ENCODE data around the gene SLC37A1.
A peak's percentile ranks its signal among the peaks of the same experiment; 100 is the strongest.

The SLC37A1 gene

DNA sequence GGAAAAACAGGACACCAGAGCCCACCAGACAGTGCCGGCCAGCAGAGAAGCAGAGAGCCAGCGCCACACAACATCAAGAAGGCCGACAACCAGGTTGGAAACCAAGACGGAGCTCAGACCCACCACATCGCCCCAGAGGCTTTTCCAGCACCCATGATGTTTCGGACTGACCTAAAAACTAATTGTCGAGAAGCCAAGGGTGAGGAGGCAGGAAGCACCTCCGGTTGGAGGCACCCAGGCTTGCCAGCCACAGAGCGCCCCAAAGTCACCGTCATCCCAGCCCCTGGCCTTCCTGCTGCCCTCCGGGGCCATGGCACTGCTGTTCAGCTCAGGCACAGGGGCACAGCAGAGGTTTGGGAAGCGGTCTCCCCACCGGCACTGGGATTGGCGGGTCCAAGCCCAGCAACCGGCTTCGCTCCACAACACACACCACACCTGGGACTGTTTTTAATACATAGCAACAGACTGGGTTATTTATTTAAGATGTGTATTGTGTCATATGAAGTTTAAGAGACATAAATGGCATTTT lies 67.2 kb downstream of the SLC37A1 start:
- no peak for DNase-seq

DNA sequence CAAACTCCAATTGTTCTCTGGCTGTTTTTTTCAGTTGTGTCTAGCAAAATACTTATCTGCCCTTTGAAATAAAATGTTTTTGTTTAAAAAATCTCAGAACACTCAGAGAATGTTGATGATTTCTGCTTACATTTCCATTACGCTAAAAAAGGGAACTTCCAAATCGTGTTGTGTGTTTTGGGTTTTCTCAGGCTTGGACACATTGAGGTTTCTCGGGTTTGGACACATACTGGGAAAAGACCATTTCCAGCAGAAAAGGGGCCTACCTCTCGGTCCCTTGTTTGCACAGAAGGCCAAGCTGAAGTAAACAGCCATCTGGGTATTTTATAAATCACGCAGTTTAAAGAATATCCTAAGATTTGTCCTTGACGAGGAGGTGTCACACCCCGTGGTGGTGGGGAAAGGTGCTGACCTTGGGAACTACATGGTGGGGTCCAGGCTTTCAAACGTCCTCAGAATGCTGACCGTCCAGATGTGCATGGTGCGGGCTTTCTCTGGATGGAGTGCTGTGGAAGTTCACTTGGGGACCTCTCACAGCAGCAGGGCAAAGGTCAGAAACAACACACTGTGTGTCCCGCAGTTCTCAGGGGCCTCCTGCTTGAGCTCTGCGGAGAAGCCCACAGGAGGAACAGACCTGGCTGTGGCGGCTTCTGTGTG lies 67.8 kb downstream of the SLC37A1 start:
- no peak for DNase-seq

DNA sequence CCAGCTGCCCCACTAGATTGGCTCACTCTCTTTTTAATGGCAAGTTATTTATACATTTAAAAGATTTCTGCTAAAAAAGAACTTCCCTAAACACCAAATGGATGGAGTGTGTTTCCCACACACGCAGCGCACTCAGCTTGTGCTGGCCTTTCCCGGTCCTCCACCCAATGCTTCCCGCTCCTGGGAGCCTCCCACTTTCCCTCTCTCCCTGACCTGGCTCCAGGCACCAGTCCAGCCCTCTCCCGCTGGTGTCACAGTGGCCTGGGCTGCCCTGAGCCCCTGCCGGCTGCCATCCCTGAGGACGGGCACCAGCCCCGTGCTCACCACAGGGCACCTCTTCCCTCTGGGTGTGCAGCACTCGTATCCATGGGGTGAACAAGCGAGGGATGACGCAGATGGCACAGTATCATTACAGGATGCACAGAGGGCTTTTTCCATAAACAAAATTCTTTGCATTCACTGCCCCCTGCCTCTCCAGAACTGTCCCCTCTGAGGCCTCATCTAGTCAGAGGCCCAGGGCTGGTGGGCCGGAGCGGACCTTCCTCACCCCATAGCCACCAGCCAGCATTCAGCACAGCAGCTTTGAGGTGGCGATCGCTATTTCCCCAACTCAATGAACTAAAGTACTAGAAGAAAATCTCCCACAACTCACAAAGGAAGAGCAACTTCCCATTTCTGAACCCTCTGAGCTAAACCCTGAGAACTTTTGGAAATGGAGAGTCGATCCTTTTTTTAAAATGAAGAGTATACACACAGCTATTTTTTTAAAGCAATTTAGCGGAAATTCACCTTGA lies 68.5 kb downstream of the SLC37A1 start:
- no peak for DNase-seq

DNA sequence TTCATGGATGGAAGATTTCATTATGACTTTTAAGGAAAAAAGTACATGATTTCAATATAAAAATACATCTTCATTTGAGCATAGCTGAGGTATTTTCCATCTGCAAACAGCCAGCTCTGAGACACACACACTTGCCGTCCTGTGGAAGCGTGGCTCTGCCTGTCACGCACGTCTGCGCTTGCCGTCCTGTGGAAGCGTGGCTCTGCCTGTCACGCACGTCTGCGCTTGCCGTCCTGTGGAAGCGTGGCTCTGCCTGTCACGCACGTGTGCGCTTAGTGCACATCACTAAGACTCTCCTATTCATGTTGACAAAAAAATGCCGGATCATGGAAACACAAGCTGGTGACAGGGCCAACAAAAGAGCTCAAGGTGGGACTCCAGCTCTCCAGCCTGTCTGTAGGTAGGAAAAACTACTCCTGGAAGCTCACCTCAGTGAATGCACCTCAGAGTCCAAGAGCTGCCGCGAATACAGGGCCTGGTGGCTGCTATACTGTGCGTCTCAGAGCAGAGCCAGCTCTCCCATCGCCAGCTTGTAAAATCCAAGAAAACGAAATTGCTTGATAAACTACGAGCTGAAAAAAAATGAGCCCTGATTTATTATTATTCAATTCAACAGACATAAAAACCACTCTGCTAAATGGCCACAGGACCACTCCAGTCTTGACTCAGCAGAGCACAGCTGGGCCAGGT lies 69.3 kb downstream of the SLC37A1 start:
- DNase-seq, result no peak

DNA sequence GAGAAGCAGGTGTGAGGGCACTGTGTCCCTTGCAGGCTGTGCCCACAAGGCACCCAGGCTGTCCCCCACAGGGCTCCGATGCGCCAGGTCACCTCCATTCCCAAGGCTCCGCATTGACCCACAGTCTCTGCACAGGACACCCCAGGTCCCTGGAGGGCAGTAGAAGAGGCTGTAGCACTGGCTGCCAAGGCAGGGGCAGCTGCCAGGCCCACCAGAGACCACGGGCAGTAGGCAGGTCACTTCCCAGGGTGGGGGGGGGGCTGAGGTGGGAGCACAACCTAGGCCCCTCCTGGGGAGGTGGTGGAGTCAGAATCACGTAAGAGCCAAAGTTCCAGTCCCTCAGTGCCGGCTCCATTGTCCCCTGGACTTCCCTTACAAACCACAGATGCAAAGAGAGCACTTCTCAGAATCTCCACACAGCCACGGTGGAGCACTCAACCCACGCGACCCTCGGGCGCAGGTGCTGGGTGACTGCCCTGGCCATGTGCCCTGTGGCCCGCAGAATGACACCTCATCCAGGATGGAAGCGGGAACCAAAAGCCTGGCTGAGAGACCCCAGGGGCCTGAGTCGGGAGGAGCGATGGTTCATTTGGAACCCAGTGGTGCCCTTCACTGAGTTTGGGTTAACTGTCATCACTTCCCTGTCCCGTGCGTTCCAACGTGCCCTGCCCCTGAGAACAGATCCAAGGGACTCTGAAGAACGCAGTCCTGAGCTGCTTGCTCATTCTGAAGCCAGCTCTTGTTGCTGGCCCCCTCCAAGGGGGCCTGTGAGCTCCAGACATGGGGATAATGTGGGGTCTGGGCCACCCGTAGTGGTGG lies 70.0 kb downstream of the SLC37A1 start:
- DNase-seq, result no peak

DNA sequence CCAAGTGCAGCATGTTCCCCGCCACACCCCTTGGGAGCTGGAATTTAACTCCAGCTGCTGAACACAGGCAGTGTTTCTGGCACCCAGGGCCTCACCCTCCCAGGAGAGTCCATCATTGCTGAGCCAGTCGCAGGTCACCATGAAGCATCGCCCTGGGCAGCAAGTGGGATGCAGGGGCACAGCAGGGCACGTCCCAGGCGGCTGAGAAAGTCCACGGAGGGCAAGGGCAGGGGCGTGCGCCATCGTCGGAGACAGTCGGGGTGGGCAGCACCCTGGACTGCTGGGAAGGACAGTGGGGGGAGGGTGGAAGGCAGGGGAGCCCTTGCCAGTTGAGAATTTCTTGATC lies 70.6 kb downstream of the SLC37A1 start:
- no peak for DNase-seq

DNA sequence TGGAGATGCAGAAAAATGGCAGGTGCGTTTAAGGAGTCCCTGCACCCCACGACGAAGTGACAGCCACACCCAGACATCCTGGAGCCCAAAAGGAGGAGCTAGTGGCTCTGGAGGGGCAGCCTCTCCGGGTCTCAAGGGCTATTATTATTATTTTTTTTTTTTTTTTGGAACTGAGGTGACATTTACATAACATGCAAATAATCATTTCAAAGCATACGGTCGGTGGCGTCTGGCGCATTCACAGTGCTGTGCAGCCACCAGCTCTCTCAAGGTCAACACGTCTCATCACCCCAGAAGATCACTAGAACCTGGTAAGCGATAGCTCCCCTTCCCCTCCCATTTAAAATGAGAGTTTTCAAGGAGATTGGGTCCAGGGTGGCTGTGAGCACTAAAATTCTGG lies 72.2 kb downstream of the SLC37A1 start:
- DNase-seq, result no peak

DNA sequence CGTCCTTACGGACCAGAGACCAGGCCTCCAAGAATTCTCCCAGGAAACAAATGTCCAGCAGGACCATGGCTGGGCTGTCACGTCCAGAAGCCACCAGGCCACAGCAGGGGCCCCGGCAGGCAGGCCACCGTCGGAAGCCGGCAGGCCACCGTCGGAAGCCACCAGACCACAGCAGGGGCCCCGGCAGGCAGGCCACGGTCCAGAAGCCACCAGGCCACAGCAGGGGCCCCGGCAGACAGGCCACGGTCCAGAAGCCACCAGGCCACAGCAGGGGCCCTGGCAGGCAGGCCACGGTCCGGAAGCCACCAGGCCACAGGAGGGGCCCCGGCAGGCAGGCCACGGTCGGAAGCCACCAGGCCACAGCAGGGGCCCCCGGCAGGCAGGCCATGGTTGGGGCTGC lies 72.8 kb downstream of the SLC37A1 start:
- DNase-seq, result no peak

DNA sequence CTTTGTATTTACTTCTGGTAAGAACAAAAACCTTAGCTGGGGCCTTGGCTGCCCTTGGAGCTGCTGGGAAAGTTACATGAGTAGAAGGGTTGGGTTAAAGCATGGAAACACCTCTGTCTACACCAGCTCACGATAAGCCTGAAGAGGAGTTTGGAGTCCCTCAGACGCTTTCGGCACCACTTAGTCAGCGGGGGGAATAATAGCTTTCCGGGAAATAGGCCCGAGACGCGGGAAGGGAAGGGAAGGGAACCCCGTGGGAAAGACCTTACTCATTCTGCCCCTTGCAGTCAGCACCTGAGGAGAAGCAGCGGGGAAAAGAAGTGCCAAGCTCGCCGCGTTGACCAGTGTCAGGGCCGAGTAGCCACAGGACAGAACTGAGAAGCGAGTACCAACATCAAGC lies 73.4 kb downstream of the SLC37A1 start:
- no peak for DNase-seq

DNA sequence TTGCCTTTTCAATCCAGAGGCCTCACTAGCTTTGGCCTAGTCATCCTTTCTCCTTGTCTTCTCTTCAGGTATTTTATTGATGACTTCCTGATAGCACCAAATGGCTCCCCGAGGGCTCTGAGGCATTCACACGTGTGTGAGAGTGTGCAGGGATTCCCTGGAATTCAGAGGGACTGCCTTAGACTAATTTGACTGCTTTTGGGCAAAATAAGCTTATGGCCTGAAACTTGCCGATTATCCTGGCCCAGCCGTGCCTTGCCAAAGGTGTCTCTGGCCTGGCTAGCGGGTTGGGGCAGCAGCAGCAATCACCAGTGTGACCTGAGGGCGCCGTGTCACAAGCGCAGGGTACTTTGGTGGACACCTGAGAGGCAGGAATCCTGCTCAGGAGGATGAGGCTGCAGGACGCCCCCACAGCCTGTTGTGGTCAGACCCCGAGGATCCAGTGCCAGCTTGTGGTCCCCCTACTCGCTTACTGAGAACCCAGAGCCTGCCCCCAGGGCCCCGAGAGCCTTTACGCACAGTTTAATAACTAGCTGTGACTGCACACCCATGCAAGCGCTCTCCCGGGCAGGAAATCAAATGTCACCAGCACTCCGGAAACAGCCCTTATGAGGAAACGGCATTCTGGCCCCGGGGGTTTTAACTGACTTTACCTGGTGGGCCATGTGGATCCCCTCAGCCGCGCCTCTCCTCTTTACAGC lies 76.9 kb downstream of the SLC37A1 start:
- DNase-seq, result no peak

DNA sequence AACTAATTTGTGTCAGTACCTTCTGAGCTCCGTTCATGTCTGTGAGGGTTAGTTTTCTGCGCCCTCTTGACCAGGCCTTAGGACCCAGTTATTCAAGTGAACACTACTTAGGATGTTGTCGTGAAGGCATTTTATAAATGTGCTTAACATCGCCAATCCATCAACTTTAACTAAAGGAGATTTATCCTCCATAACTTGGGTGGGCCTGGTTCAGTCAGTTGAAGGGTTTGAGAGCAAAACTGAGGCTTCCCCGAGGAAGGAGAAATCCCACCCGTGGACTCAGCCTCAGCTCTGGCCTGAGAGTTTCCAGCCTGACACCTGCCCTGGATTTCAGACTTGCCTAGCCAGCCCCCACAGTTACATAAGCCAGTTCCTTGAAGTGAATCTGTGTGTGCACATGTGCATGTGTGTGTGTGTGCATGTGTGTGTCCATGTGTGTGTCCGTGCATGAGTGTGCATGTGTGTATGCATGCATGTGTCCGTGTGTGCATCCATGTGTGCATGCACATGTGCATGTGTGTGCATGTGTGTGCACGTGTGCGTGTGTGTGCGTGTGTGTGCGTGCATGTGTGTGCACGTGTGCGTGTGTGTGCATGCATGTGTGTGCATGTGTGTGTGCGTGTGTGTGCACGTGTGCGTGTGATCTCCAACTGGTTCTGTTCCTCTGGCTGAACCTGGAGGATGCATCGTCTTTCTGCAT lies 77.7 kb downstream of the SLC37A1 start:
- no peak for DNase-seq

DNA sequence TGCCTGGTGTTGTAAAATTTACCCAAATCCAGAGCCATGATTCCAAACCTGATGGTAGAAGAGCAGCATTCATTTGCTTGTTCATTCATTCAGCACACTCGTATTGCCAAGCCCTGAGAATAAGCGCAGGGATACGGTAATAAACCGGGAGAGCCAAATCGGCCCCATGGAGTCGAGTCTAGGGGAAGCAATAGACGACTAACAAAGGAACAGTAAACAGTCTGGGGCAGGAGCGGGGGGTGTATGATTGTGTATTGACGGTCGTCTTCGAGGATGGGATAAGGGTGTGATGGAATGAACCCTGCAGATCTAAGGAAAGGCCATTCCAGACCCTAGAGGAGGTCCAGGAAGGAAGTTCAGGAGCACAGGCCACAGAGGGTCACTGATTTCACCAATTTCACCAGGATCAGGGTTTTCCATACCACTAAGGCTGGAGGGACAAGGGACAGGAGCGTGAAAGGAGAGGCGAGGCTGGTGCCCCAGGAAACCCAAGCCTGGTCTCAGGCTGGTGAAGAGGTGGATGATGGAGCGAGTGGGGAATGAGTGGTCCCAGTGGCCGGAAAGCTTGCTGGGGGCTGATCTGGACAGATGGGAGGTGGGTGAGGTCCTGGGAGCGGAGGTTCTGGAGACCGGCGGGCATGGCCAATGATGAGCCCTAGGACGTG lies 78.6 kb downstream of the SLC37A1 start:
- DNase-seq, result no peak

DNA sequence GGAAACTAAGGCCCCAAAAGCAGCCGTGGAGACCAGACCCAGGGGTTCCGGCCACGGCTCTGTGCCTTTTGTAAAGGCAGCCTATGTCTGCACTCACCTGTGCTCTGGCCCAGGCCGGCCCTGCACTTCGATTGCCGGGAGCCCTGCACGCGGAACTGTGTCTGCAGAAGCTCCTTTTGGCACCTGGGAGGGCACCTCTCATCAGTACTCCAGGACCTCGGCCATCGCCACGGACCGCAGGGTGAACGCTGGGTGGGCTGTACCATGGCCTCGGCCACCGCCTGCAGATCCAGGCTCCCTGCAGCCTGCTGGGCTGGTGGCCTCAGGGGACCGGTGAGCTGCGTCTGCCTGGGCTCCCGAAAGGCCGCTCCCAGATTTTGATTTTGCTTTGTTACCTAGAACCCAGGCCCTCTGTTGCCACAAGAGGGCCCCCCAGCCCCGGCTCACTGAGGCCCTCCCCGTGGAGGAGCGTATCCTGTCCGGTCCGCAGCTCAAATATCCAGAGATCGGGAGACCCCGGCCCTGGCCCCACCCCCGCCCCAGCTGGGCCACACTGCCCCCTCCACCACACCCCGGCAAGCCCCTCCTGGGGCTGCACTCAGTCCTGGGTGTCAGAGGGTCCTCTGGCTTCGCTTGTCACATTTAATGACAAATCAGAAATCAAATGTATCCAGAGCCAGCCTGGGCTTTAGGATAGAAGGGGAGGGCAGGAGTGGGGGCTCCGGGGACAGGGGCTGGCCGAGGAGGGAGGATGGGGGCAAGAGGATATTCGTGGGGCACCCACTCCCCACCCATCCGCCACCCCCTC lies 79.6 kb downstream of the SLC37A1 start:
- DNase-seq, result peak; percentile 76

DNA sequence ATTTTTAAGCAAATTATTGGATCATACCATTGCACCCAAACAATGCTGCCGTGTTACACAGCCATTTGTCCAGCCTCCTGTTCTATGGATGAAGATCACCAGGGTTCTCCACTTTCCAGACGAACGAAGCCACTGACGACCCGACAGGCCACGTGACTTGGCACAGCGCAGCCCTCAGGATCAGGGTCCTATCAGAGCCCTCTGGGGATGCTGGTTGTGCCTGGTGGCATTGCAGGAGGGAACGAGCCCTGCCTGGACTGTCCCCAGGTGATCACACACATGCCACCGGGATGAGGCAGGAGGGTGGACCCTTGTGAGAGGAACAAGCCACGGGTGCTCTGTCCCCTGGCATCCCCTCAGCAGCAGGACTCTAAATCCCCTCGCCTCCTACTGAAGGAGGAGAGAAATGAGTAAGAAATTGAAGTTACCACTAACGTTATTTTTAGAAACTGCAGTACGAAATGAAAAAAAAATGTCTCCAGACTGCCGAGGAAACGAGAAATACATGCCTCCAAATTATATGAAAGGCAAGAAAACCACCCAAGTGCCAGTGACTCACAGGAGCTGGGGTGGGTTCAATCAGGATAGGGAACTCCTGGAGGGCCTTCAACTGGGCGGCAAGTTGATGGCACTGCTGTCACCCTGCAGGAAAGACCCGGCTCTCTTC lies 81.1 kb downstream of the SLC37A1 start:
- no peak for DNase-seq

DNA sequence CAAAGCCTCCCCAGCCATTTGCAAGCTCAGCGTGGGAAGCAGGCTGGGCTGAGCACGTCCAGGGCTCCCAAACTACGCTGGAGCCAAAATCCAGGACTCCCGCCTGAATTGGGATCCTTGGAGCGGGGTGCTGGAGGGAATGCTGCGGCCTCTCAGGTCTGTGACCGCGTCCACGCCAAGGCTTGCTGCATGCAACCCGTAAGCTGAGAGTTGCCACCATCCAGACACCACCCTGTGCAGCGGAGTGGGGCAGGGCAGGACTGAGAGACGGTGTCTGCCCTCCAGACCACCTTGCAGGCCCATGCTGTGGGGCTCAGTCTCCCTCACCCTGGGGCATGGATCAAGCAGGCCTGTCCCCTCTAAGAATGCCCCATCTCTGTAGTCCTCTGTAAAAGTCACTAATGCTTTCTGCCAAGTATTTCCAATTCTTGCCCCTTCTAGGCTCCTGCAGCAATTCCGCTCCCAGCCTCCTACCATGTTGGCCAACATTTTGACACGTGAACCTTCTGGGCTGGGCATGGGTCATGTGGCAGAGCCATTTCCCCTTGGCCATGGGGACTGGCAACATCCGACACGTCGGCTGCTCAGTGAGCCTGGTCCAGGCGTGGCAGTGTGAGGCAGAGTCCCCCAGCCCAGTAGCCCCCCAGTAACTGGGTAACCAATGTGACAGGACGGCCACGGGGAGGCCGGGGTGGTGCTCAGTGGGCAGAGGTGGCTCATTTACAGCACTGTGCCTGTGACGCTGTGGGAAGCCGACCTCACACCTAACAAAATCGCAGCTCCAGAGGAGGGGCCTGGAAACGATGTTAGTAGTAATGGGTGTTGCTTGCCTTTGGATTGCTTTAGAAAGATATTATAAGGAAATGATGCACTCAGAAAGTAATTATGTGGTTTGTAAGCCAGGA lies 81.9 kb downstream of the SLC37A1 start:
- DNase-seq, result no peak

DNA sequence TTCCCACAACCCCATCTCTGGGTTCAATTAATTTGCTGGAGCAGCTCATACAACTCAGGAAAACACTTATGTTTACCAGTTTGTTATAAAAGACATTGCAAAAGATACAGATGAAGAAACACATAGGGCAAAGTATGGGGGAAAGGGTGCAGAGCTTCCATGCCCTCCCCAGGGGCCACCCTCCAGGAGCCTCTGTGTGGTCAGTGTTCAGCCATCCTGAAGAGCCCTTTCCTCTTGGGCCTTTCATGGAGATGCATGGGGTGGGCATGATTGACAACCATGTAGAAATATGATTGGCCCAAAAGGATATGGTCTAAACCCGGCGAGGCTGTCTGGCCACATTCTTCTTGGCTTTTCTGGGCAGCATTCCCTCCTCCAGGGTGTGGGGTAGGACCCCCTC lies 83.0 kb downstream of the SLC37A1 start:
- no peak for DNase-seq

DNA sequence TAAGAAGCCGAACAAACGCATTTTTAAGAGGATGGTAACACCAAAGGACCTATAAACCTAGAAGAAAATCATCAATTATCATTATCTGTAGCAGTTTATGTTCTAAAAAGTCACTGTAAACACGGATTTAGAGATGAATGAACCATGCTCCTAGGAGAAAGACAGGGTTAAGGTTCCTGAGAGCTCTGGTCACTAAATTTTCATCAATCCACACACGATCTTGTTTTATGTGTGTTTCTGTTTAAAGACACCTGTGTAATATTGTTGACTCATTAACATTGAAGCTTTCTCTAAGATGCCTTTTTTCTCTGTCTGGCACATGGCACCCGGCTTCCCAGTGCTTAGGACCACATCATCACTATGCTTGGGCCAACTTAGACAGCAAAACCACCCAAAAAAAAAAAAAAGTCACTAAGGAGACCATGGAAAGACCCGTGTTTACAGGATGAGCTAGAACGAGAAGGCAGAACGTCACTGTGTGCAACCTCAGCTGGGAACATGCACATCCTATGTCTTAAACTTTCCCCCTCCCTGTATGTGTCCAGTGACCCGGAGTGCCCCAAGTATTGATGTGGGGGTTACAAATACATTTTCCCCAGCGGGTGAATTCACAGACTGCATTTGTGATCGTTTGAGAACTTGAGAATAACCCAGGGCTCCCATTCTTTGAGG lies 84.0 kb downstream of the SLC37A1 start:
- no peak for DNase-seq

DNA sequence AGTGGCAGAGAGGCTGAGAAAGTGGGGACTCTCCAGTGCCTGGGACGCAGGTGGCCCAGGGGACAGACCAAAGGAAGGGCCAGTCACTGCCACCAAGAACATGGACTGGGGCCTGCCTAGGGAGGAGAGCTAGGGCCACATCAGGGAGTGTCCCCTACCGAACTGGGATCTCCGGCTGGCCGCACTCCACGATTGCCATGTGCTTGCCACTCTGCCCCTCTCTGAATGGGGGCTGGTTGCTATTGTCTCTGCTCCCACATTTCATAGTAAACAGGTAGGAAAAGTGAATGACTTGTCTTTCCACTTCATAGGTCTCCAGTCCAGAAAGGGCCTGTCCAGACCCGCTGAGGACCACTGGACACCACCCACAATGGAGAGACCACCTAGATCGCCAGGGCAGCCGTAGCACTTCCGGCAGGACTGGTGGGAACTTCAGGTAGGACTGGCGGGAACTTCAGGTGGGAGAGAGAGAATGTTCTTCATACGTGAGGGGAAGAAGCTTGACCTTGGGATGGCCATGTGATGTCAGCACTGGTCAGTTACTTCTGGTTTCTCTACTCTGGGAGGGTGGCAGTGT lies 84.6 kb downstream of the SLC37A1 start:
- no peak for DNase-seq

All from NCI-H2107 (cell line).